LNCAP (cell line): Measurements from ENCODE around the gene NAV2.

Experiments used
- CTCF ChIP-seq: fragments of 450-650 bp; IDR thresholded peaks from 2 replicates; pipeline ENCODE4 v1.5.1; 2017; ENCODE audit warnings: mild to moderate bottlenecking

NAV2 gene

GRCh38 chr11:20080032-20080685, 367.5 kb downstream of the NAV2 start:
- TF ChIP-seq CTCF = no peak

GRCh38 chr11:20081336-20081735, 368.7 kb downstream of the NAV2 start:
- no peak for TF ChIP-seq CTCF

GRCh38 chr11:20084921-20085814, 372.5 kb downstream of the NAV2 start:
- TF ChIP-seq CTCF = no peak

GRCh38 chr11:20085918-20086317, 373.3 kb downstream of the NAV2 start:
- TF ChIP-seq CTCF = no peak

GRCh38 chr11:20087118-20087521, 374.5 kb downstream of the NAV2 start:
- TF ChIP-seq CTCF = no peak

GRCh38 chr11:20088397-20089225, 376.0 kb downstream of the NAV2 start:
- TF ChIP-seq CTCF = no peak

- TF ChIP-seq CTCF = no peak
Measured at GRCh38 chr11:20089367-20089766, 376.7 kb downstream of the NAV2 start.
